Stimulated activated CD8-positive, alpha-beta memory T cell treated with anti-CD3 and anti-CD28 coated beads, Interleukin-4, amount 100 ng/mL, for 1 hour (primary cell): ENCODE data around the gene SYT15B.
"Not testable (repeated sequence)": the region's sequence is repeated elsewhere in the genome, so short reads cannot be mapped to it uniquely, and the experiment has no call there.

Experiments used
- DNase-seq, 2 donors: peaks; one replicate each; pipeline ENCODE4 v3.0.0-alpha.2; 2020; ENCODE audit warnings: low read depth in 2 of 2, low spot score in 1 of 2

Gene SYT15B

DNA sequence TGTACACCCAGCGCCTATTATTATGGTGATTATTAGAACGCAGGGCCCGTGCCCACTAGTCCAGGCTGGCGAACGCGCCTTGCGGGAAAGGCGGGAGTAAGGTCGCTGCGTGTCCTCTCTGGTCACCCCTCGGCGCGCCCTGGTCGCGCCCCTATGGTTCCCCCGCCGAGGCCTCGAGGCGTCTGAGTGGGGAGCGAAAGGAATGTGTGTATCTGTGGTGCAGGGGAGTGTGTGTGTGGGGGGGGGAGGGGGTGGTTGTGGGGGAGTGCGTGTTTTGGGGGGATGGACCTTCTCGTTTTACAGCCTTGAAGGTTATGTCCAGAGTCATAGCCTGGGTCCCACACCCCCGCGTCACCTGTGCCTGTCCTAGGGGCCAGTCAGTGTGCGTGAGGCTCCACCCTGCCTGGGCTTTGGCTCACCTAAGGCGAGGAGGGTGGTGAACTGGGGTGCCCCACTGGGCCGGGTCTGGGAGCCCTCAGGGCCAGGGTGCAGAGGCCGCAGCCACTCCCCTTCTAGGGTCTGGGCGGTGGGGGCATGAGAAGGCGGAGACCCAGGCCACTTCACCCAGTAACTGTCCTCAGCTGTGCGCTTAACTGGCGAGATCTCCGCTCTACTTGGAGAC is at the start of gene SYT15B:
Gene SYT15B, minus strand, starts transcription at position 39 of the 622 bp plus-strand sequence. CDS start 952 bp downstream, outside the sequence.
- not testable (repeated sequence) for DNase-seq

DNA sequence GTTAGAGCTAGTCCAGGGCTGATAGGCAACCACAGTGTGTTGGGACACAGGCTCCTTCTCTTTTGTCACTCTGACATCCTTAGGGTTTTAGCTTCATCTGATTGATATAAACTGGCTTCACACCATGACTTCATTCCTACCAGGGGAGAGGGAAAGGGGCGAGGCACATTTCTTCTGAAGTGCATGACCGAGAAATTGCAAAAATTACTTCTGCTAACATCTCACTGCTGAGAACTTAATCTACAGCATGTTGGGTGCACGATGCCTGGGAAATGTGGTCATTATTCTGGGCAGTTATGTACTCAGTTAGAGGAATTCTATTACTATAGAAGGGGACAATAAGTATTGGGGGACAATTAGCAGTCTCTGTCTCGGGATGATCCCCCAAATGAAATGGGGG is 16.2 kb upstream of the SYT15B start:
- DNase-seq: not testable (repeated sequence)

DNA sequence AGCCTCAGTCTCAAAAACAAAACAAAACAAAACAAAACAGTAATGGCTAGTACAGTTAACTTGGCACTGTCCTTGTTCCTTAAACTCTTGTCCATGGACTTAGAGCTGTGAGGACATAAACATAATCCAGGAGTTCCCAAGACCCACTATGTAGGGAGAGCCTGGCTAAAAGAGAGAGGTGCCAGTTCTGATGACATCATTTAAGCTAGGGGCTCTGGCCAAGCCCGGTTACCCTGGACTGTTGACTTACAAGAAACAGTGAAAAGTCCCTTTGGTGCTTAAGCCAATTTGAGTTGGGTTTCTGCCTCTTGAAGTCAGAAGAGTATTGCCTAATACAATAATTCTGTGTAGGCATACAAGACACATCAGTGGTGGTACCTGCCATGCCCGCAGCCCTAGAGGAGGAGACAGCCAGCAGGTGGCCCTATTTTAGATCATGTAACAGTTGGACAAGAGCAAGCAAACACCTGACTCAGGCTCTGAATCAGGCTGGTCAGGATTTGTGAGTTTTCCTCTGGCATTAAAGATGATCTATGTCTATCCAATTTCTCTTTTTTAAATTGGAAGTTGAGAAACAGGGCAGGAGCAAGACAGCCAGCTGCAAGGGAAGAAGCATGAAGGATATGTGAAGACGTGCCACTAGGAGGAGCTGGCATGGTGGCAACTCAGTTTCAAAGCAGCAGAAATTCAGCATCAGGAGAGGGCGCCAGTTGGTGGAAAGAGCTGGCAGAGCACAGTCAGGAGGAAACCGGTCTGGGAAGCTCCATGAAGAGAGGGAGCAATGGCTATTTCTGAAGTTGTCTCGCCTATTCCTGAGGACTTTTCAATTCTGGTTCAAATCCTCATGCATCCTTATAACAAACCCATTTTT is 12.2 kb upstream of the SYT15B start:
- not testable (repeated sequence) for DNase-seq

- DNase-seq: not testable (repeated sequence)
These were observed 7.4 kb upstream of the SYT15B start for GRCh38 chr10:47770745-47771144.

- DNase-seq: not testable (repeated sequence)
These were observed 5.3 kb upstream of the SYT15B start for GRCh38 chr10:47768578-47769115.

- not testable (repeated sequence) for DNase-seq
These were observed 4.7 kb upstream of the SYT15B start for GRCh38 chr10:47768085-47768484.

DNA sequence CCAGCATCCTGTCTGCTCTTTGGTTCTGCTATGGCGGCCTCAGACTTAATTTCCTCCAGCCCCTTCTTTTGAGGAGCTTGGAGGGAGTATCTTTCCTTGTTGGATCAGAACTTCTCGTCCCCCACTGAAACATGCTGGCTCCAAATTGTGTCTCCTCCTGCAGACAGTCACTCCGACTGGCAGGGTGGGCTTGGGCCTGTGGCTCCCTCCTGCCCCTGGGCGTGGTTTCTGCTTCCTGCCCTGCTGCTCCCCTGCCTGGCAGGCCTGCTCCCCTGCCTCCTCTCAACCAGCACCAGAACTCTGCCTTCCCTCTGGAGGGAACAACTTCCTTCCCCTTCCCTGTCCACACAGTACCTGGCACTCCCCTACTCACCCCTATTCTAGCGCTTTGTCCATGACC is 3.8 kb upstream of the SYT15B start:
- not testable (repeated sequence) for DNase-seq

DNA sequence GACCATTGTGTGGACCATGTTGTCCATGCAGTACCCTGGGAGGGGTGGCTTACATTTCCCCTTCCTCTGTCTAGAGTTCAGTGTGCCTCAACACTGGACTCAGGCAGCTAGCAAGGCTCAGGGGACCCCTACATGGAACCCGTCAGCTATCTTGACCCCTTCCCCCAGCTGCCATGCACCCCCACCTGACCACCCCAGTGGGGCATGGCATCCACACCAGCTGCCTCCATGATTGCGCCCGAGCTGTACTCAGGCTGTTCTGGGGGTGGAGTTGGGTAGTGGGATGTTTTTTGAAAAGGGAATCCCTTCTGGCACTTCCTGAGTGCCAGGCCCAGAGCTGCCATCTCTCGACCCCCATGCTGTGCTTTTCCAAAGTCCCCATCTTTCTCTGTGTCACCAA is 1.8 kb upstream of the SYT15B start:
- not testable (repeated sequence) for DNase-seq

DNA sequence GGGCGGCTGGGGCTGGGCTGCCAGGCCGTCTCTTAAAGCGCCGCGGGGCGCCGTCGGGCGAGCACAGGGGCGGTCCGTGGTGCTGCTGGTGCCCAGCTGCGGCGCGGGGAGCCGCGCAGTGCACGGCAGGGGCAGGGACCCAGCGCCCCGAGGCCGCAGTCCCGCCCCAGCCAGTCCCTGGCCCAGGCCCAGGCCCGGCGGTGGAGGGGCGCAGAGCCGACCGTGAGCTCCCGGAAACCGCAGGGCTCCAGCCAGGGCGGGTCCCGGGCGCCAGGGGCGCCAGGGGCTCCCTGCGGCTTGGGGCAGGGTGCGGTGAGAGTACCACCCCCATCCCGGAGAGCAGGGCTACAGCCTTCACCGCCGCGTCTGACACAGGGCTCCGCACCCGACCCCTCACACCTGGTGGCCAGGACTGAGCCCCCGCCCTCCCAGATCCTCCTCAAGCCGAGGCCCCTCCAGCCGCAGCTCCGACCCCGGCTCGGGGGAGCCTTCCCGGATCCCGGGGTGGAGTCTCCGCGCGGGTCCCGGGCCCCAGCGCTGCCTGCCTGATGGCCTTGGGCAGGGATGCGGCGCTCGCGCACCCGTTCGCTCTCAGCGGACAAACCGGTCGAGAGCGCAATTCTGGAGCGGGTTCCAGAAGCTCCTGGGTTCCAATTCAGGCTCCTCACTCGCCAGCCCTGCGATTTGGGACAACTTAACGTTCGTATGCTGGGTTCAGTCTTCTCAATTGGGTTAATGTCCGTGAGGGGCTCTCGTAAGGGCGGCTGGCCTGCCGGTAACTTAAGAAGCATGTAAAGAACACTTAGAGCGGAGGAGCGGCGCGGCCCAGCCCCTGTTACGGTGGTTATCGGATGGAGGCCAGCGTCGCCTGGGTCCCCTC is 478 bp downstream of the SYT15B start:
- DNase-seq: not testable (repeated sequence)

GRCh38 chr10:47758855-47759254 is 4.5 kb downstream of the SYT15B start:
- not testable (repeated sequence) for DNase-seq

- not testable (repeated sequence) for DNase-seq
These were observed 7.2 kb downstream of the SYT15B start for GRCh38 chr10:47756169-47756568.

DNA sequence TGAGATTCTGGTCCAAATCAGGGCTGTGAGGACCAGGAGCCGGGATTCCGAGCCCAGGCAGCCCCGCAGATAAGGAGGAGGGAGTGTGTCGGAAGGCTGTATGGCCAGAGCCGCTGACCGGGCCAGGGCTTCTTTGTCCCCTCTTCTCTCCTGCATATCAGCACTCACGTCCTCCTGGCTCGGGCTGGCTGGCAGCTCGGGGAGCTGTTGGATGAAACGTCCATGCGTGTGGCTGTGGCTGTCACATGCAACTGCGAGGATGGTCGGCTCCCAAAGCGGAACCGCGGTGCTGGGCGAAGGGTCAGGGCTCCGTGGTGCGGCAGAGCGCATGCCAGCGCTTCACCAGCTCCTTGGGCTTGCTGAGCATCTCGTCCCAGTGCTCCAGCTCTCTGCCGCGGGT is 9.5 kb downstream of the SYT15B start:
- not testable (repeated sequence) for DNase-seq

DNA sequence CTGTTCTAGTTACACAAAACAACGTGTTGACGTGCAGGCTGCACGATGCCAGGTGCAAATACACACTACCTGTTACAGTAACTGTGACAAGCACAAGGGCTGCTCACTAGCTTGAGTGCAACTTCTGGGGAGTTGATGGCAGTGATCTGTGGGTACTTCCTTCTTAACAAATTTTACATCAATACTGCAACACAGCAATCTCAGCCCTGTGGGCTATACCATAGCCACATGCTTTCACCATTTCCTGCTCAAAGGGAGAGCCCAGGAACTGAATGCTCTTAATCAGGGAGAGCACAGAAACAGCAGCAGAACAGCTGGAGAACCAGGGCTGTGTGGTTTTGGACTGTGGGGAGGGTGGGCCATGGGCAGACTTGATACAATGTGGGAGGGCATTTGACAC is 10.2 kb downstream of the SYT15B start:
- DNase-seq: not testable (repeated sequence)

GRCh38 chr10:47751821-47752220 is 11.6 kb downstream of the SYT15B start:
- not testable (repeated sequence) for DNase-seq

- not testable (repeated sequence) for DNase-seq
These were observed 13.0 kb downstream of the SYT15B start for GRCh38 chr10:47750360-47750759.

- not testable (repeated sequence) for DNase-seq
These were observed 16.5 kb downstream of the SYT15B start for GRCh38 chr10:47746780-47747376.

DNA sequence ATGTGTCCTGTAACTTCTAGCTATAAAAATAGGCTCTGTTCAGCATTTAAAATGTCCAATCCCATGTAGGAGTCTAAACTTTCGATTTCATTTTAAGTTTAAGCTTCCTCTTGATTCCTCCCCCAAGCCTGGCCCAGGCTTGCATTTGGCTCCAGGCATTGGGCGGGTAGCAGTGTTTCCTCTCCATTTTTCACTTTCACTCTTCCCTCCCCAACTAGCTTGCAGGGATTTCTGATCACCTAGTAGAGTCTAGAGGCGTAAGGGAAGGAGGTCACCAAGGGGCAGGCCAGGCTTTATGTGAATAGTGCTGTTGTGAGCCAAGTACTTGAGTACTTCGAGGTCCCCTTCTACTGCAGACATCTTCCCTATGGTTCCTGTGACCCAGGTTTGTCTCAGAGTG is 18.5 kb downstream of the SYT15B start:
- not testable (repeated sequence) for DNase-seq

GRCh38 chr10:47743611-47744550 is 19.5 kb downstream of the SYT15B start:
- not testable (repeated sequence) for DNase-seq

GRCh38 chr10:47740868-47741267 is 22.5 kb downstream of the SYT15B start:
- DNase-seq: not testable (repeated sequence)
